HUDEP-2 (cell line): Measurements from ENCODE around the gene SLC5A10.

Experiments
- DNase-seq, 76 experiments: peaks; one replicate each; lab custom pipeline; 2025; ENCODE audit not compliant: unreplicated experiment in 76 of 76; lab: John Stamatoyannopoulos, UW

SLC5A10 gene

DNA sequence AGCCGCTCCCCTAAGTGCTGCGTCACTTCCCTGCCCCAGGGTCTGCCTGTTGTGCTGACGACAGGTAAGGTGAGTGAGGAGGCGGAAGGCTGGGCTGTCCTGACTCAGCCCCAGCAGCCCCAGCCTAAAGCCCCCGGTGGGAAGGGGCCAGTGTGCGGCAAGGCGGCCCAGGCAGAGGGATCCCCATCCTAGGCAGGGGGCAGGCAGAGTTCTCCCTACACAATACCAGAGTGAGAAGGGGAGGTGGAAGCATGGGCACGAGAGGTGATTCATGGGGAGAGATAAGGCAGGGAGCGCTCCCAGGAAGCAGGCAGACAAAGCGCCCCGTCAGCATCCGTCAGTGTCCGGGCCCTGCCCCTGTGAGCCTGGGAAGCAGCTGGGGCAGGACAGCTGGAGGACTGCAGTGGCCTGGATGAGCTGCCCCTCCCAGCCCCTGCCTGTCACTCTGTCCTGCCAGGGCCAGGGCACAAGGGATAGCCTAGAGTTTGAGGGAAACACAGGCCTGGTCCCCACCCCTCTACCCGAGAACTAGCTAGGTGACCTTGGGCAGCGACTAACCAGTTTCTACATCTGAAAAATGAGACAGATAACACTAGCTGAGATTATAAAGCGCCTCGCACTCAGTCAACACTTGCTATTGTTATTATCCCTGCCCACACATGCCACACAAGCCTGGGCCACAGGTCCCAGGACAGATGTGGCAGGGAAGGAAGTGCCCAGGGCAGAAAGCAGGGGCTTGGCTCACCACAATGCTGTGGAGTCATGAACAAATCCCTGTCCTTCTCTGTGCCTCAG is 48.8 kb downstream of the SLC5A10 start:
- no peak for DNase-seq

DNA sequence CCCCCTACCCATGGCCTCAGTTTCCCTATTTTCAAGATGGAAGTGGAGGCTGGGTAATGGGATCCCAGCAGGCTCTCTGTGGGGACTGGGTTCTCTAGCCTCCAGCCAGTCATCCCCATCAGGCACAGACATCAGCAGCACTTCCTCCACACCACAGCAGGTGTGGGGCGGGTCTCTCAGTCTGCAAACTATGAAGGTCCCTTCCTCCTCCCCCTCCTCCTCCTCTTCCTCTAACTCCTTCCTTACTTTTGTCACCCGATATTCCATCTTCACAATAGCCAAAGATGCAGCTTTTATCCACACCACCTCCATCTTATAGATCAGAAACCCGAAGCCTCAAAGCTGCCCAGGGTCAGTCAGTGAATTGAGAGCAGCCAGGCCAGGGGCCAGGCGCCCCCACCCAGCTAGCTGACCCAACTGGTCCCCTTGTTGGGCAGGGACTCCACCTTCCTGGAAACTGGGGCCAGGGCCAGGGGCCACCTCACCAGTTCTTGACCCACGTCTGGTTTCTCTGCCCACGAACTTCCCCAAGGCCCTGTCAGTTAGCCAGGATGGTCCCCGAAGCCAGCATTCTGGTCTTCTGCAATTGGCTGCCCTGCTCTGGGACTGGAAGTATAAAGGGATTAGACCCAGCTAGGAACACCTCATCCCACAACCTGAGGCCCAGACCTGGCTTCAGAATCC is 50.1 kb downstream of the SLC5A10 start:
- DNase-seq, result no peak

DNA sequence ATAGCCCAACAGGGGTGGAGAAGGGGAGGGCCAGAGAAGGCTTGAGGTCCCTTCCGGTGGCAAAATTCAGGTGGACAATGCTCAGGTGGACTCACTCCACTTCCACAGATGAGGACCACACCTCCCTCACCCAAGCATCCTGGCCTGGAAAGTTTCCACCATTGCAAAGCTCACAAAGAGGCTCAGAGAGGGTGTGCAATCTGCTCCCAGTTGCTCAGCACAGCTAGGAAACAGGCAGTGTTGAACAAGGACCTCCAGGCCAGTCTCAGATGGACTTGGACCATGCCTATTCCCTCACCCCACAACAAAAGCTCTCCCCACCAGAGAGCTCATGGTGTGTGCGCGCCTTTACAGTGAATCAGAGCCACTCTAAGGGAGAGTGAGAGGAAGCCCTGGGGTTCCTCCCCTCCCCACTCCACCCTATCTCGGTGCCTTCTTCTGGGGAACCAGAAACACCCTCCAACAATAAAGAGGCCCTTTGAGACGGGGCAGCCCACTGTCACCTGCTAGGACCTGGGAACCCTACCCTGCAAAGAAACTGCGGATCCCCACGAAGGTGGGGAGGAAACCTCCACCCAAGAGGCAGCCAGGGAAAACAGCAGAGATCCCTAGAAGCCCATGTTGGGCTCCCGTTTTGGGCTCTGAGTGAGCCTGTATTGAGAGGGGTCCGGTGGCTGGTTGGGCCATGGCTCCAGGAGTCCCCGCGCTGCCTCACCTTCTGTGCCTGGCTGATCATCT is 51.0 kb downstream of the SLC5A10 start:
- no peak for DNase-seq

DNA sequence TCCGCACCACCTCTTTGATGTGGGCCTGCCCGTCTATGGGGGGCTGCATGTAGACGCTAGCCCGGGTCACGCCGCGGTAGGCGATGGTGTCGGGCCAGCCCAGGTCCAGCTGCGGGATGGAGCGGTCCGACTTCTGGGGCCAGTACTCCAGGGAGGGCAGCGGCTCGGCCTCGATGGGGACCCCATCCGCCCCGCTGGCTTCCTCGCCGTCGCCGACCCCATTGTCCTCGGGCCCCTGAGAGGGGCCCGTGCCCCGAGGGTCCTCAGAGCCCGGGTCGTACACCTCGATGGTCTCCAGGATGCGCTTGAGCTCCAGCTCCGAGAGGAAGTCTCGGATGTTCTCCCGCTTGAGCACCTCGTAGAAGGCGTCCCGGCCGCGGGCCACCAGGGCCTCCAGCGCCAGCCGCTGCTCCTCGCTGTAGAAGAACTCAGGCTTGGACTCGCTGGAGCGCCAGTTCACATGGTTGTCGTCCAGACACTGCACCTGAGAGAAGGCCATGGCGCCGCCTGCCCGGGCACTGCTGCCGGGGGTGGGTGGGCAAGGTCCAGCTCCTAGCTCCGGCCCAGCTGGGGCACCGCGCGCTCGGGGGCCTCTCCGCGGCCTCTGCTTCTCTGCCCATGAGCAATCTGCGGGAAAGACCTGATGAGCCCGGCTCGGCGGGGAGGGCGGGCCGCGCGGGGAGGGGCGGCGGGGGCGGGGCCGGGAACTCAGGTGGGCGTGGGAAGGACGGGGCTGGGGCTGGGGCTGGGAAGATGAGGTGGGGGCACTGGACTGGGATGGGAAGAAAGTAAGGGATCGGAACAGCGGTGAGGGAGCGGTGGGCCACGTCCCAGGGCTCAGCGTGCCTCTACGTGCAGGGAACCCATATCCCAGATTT is 51.8 kb downstream of the SLC5A10 start:
- peak in 1 of 76 experiments; percentile 9 for DNase-seq

DNA sequence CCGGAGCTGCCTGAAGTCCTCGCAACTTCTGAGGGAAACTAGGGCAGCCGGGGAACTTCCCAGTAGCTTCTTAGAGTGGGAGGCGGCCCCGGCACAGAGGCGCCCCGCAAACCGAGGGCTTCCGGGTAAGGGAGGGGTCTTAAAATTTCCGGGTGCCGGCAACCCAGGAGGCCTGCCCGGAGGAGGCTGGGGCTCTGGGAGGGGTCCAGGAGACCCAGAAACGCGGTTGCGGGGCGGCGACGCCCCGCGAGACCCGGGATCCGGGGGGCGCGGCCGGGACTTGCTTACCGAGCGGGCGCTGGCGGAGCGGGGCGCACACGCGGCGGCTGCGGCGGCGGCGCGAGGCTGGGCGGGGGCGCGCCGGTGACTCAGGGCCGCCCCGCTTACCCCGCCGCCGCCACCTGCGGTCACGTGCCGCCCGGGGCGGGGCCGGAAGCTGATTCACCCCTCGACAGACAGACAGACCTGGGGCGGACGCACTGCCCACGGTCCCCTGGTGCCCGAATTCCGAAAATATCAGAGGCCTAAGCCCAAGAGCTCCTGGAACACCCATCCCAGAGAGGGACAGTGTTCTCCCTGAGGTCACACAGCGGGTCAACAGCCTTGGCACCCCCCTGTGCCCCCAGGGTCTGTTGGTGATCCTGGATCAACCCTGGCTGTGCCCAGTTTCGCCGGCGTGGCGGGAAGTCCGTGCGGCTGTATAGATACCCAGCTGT is 52.6 kb downstream of the SLC5A10 start, which contains the start of gene FAM83G:
FAM83G (minus strand) TSS at position 344 of the 716 bp plus-strand sequence. CDS start 723 bp downstream, outside the sequence.
- DNase-seq, result peak in 64 of 76 experiments; percentile 3 to 79 (median 48)

DNA sequence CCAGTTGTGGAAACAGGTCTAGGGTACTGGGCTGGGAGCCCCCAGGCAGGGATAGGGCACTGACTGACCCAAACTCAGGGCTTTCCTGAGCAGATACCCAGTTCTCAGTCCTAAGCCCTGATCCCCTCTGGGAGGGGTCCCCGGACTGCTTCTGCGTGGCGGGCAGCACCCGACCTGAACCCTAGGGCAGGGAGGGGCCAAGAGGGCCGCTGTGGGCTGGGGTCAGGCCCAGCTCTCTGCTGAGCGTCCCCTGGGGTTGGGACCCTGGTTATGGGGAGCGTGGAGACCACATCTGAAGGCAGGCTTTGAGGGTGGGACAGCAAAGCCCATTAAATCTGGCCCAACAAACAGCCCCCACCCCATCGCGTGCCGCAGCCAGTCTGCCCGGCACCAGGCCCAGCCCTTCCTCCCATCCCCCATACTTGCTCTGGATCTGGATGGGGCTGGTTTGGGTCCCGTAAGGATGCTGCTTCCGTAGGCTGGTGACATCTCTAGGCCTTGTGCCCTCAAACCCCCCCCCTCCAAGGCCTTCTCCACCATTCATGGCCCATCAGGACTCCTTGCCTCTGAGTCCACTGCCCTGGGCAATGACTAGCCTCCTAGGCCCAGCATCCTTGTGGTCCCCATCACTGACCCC is 53.3 kb downstream of the SLC5A10 start:
- DNase-seq, result no peak

DNA sequence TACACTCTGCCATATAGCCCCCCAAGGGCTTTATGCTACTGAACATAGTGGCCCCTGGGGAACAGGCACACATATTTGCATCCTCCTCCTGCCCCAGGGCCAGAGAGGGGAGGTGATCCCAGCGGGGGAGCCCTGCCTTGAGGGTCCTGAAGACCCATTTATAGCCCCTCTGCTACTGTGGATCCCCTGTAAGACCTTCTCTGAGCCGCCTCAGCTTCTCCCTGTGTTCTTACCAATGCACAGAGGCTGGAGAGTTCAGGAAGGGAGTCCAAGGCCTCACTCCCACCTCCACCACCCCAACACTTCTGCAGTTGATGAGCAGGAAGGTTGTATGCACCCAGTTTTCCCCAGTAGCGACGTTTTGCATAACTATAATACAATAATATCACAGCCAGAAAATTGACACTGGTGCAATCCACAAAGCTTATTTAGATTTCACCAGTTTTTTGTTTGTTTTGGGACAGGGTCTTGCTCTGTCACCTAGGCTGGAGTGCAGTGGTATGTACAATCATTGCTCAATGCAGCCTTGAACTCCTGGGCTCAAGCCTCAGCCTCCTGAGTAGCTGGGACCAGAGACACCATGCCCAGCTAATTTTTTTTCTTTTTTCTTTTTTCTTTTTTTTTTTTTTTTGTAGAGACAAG is 53.9 kb downstream of the SLC5A10 start:
- no peak for DNase-seq

DNA sequence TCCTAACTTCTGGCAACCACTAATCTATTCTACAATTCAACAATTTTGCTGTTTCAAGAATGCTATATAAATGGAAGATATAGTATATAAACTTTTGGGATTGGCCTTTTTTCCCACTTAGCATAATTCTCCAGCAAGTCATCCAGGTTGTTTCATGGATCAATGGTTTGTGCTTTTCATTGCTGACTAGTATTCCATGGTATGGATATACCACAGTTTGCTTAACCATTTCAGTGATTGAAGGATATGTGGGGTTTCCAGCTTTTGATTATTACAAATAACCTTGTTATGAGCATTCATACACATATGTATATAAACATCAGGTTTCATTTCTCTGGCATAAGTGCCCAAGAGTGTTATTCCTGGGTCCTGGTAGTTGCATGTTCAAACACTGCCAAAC is 54.7 kb downstream of the SLC5A10 start:
- DNase-seq, result no peak

DNA sequence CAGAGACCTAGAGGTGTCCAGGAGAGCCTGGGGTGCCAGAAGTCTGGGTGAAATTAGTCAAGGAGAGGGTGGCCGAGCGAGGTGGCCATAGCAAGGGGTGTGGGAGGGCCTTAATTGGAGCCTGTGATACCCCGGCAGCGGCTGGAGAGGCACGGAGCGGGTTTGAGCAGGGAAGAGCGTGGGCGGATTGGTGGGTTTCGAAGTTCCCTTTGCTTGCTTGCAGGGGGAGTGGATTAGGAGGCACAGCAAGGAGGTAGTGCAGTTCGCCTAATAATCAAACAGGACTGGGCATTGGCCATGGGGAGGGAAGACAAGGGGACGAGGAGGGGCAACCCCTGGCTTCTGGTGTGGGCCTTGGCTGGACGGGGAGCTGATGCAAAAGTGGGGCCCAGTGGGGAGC is 58.0 kb downstream of the SLC5A10 start:
- DNase-seq, result no peak

DNA sequence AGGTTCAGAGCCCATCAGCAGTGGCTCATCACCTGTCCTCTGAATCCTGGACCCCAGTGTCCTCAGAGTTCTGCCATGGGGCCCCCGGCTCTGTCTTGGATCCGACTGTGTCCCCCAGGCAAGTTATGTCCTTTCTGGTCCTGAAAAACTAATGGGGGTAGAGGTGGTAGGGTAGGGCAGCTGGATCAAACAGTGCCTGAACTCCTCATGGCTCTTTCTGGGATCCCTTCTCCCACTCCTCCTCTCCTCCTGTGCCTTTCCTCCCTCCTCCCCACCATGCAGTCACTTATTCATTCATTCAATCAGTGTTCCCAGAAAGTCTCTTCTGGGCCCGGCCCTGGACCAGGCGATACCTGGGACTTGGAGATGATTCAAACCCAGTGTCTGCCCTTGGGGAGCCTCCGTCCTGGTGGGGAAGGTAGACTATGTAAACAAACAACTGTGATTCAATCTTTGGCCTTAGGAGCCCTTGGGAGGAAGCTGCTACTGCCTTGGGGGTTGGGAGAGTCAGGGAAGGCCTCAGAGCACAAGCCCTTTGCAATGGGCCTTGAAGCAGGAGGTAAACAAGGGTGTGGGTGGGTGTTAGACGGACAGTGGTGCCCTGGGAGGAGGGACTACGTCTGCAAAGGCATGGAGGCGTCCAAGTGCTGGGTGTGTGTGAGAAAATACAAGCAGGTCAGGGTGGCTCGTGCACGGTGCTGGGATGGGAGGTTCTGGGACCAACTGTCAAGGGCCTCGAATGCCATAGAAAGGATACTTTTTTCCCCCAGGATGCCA is 59.0 kb downstream of the SLC5A10 start:
- no peak for DNase-seq

DNA sequence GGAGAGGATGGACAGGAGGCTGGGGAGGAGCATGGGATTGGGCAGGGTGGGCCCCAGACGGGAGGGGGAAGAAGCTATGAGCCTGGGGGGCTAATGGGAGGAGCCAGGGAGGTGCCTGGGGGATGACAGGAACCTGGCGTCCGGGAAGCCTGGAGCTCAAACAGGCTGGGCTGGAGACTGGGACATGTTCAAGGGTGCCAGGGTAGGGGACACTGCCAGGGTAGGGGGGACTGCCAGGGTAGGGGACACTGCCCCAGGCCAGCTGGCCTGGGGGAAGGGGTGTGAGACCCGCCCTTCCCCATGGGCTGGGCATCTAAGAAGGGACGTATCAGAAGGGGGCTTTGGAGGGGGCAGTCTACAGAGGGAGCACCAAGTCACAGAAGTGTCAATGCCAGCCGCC is 59.6 kb downstream of the SLC5A10 start:
- DNase-seq, result no peak

DNA sequence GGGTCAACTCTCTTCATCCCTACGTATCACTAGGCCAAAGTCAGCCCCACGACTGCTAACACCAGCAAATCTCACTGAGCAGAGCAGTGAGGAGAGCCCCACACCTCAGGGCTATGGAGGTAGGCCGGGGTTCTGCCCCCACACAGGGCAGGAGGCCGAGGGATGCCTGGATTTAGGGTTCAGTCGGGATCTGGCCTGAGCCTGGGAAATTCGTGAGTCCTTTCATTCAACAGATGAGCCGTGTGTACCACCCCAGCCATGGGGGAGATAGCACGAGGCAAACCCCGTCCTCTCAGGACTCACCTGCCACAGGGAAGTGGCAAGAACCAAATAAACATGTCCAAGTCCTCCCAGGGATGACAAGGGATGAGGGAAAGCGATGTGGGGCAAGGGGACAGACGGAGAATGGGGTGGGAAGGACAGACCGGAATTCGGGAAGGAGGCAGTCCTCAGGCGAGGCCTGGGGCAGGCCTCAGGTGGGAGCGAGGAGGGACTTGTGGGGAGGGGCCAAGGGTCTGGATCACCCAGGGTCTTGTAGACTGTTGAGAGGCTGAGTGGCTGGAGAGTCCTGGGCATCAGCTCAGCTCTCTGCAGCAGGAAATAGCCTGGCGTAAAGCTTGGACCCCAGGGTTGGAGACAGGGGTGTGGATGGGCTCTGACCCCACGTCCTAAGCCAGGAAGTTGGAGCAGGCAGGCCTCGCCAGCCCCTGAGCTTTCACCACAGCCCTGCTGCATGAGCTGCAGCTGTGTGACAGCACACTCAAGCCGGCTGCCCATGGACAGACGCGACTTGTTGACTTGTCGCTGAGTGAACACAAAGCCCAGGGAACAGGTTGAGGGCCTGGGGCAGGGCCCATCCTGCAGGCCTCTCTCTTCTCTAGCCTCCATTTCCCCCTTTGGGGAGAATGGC is 60.5 kb downstream of the SLC5A10 start:
- no peak for DNase-seq

DNA sequence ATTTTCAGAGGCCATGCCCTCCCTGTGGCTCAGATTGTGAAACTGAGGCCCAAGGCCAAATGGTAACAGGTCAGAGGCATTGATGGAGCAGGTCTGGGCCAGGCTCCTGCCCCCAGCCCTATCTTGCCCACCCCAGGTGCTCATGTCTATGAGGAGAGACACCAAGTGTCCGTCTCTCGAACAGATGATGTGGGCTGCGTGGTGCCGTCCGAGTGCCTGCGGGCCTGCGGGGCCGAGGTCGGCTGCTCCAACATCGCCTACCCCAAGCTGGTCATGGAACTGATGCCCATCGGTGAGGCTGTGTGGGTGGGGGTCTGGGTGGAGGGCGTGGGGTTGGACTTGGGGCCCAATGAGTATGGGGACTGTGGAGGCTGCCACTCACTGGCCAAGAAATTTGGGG is 61.3 kb downstream of the SLC5A10 start:
- DNase-seq, result no peak

DNA sequence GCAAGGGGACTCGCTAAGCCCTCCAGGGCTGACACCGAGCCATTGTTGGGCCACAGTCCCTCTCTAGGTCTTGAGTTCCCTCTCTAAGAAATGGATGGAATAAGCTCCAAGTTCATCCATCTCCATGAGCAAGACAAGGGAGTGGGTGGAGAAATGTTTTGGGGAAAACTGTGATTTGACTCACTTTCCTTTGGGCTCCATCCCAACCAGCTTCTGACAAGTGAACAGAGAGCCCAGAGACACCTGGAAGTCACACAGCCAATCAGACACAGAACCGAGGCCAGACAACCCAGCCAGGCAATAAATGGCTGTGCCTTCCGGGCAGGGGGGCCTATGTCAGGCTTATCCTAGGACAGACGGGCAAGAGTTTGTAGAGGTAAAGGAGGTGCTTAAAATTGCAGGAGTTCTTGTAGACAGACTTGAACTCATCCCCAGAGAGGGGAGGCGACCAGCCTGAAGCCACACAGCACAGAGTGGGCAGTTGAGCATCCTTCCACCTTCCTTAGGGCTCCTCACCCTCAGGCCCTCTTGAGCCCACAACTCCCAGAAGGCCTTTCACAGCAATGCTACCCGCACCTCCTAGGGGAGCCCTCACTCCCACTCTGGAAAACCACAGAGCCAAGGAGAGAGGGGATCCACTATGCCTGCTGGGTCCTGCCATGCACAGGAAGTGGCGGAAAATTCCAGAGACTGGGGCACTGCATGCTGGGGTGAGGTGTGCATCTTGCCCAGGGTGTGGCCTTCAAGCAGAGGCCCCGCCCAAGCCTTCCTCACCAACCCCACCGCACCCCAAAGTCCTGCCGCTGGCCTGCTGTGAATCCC is 62.1 kb downstream of the SLC5A10 start:
- no peak for DNase-seq

DNA sequence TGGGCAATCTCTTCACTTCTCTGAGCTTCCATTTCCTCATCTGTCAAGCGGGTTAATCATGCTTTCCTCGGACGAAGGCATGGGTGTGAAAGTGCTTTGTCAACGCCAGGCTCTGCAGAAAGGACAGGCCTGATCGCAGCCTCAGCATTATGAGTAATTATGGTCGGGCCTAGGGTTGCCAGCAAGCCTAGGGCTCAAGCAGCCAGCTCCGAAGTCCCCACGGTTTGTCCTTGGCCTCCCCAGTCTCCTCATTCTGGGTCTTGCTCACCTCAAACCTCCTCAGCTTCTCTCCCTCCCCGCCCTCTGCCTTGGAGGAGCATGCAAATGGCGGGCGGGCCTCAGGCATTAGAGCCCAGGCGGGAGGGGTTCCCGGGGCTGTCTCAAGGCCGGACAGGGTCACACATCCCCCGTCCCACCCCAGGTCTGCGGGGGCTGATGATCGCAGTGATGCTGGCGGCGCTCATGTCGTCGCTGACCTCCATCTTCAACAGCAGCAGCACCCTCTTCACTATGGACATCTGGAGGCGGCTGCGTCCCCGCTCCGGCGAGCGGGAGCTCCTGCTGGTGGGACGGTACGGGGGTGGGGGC is 62.8 kb downstream of the SLC5A10 start:
- no peak for DNase-seq

DNA sequence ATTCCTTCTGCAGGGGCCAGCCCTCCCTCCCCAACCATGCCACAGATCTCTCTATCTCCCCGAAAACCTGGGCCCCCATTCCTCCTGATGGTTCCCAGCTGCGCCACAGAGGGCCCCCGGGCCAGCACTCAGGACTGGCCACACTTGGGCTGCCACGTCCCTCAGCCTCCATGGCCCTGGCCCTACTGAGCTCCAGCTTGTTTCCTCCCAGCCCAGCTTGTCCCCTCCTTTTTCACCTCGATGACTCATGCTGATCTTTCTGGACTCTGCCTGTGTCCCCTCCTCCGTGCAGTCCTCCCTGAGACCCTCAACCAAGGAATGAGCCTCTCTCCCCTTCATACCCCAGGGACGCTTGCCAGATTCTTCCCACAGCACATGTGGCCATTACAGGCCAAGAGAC is 63.5 kb downstream of the SLC5A10 start:
- no peak for DNase-seq
